GM12892 (cell line): ENCODE results near the gene GPD1.

ENCODE experiments used
- POLR2A ChIP-seq: IDR thresholded peaks from 2 replicates; pipeline ENCODE4 v1.6.1; 2011; ENCODE audit warnings: low read depth, low read length, control low read depth
- POLR2AphosphoS5 ChIP-seq: IDR thresholded peaks from 2 replicates; pipeline ENCODE4 v1.6.1; 2011; ENCODE audit warnings: low read depth, low read length, control low read depth
- TAF1 ChIP-seq: IDR thresholded peaks from 2 replicates; pipeline ENCODE4 v1.6.1; 2011; ENCODE audit warnings: low read depth, mild to moderate bottlenecking, control low read depth, low read length, borderline replicate concordance

GRCh38 chr12:50132505-50133135 lies 28.8 kb downstream of the GPD1 start:
- TF ChIP-seq POLR2AphosphoS5, result no peak
- TF ChIP-seq TAF1, result no peak
- TF ChIP-seq POLR2A, result no peak
